Stimulated activated CD4-positive, alpha-beta T cell treated with anti-CD3 and anti-CD28 coated beads, Interleukin-1b, Interleukin-23, amount 100 ng/mL, for 4 hours (primary cell): Measurements from ENCODE around the gene GPATCH3.
"Not testable (repeated sequence)": the region's sequence is repeated elsewhere in the genome, so short reads cannot be mapped to it uniquely, and the experiment has no call there.

ENCODE experiments used
- DNase-seq, 2 donors: peaks; one replicate each; pipeline ENCODE4 v3.0.0-alpha.2; 2020; ENCODE audit warnings: low read depth in 2 of 2

Gene GPATCH3

GRCh38 chr1:26873097-26873496 is 27.2 kb downstream of the GPATCH3 start:
- not testable (repeated sequence) for DNase-seq

GRCh38 chr1:26864610-26865480 is 35.4 kb downstream of the GPATCH3 start:
- peak; percentile 85 to 90 for DNase-seq

GRCh38 chr1:26863685-26864077 is 36.6 kb downstream of the GPATCH3 start:
- no peak for DNase-seq

GRCh38 chr1:26862781-26863684 is 37.2 kb downstream of the GPATCH3 start, which contains the start of gene SFN:
SFN (plus strand) TSS chr1:26863149; CDS start chr1:26863213, 64 bp downstream.
- peak; percentile 28 to 35 for DNase-seq

GRCh38 chr1:26861889-26862378 is 38.3 kb downstream of the GPATCH3 start:
- DNase-seq, result no peak

- no peak for DNase-seq
Observed at GRCh38 chr1:26861286-26861701, 39.0 kb downstream of the GPATCH3 start.

GRCh38 chr1:26858891-26859640 is 41.2 kb downstream of the GPATCH3 start:
- DNase-seq, result no peak

- no peak for DNase-seq
Observed at GRCh38 chr1:26858160-26858559, 42.1 kb downstream of the GPATCH3 start.

GRCh38 chr1:26857473-26858060 is 42.7 kb downstream of the GPATCH3 start:
- no peak for DNase-seq

- no peak for DNase-seq
Observed at GRCh38 chr1:26856604-26857469, 43.4 kb downstream of the GPATCH3 start.

GRCh38 chr1:26856181-26856580 is 44.1 kb downstream of the GPATCH3 start:
- DNase-seq, result no peak

- DNase-seq, result no peak
Observed at GRCh38 chr1:26855636-26856035, 44.6 kb downstream of the GPATCH3 start.

GRCh38 chr1:26854906-26855305 is 45.4 kb downstream of the GPATCH3 start:
- no peak for DNase-seq

- DNase-seq, result no peak
Observed at GRCh38 chr1:26853600-26853999, 46.7 kb downstream of the GPATCH3 start.

- peak; percentile 75 to 83 for DNase-seq
Observed at GRCh38 chr1:26853156-26853555, 47.1 kb downstream of the GPATCH3 start.

GRCh38 chr1:26852701-26853100 is 47.6 kb downstream of the GPATCH3 start:
- DNase-seq, result no peak

GRCh38 chr1:26851106-26851684 is 49.1 kb downstream of the GPATCH3 start:
- no peak for DNase-seq

- DNase-seq, result no peak
Observed at GRCh38 chr1:26848941-26849774, 51.1 kb downstream of the GPATCH3 start.

- no peak for DNase-seq
Observed at GRCh38 chr1:26848499-26848898, 51.8 kb downstream of the GPATCH3 start.
